Smooth muscle cell (in vitro differentiated cells): ENCODE results near the gene HPCAL1. TPM values are rescaled to one million over a fixed set of nuclear protein-coding genes. Genes with fewer than 3 reads are reported as not detected.

ENCODE experiments used
- DNase-seq: peaks from one replicate; lab custom pipeline; 2025; ENCODE audit not compliant: unreplicated experiment; lab: John Stamatoyannopoulos, UW
- H2AFZ ChIP-seq: fragments of 200-600 bp; sonication (generic); 2 replicates; pipeline ENCODE4 v1.6.0; 2016; ENCODE audit warnings: antibody characterized with exemption, low read depth, mild to moderate bottlenecking
- H3F3A ChIP-seq: fragments of 200-600 bp; sonication (generic); 2 replicates; pipeline ENCODE4 v1.6.0; 2017; ENCODE audit warnings: antibody characterized with exemption, low read depth
- H3K27ac ChIP-seq: fragments of 200-600 bp; sonication (generic); 2 replicates; pipeline ENCODE4 v1.5.1; 2016; ENCODE audit warnings: low read depth, mild to moderate bottlenecking
- H3K27me3 ChIP-seq: fragments of 200-600 bp; sonication (generic); 2 replicates; pipeline ENCODE4 v1.6.1; 2016; ENCODE audit warnings: low read depth, mild to moderate bottlenecking
- H3K36me3 ChIP-seq: fragments of 200-600 bp; sonication (generic); 2 replicates; pipeline ENCODE4 v1.5.1; 2016; ENCODE audit warnings: low read depth
- H3K4me1 ChIP-seq: fragments of 200-600 bp; sonication (generic); 2 replicates; pipeline ENCODE4 v1.5.1; 2016; ENCODE audit warnings: low read depth
- H3K4me2 ChIP-seq: fragments of 200-600 bp; sonication (generic); 2 replicates; pipeline ENCODE4 v1.6.0; 2016; ENCODE audit warnings: mild to moderate bottlenecking
- H3K4me3 ChIP-seq: fragments of 200-600 bp; sonication (generic); 2 replicates; pipeline ENCODE4 v1.5.1; 2016; ENCODE audit warnings: mild to moderate bottlenecking
- H3K79me2 ChIP-seq: fragments of 200-600 bp; sonication (generic); 2 replicates; pipeline ENCODE4 v1.6.0; 2016; ENCODE audit warnings: low read depth, mild to moderate bottlenecking
- H3K9ac ChIP-seq: fragments of 200-600 bp; sonication (generic); 2 replicates; pipeline ENCODE4 v1.6.0; 2016; ENCODE audit warnings: low read depth
- H3K9me3 ChIP-seq: fragments of 200-600 bp; sonication (generic); replicated peaks from 2 replicates; pipeline ENCODE4 v1.5.1; 2016; ENCODE audit warnings: low read depth
- H4K20me1 ChIP-seq: fragments of 200-600 bp; sonication (generic); 2 replicates; pipeline ENCODE4 v1.6.0; 2016; ENCODE audit warnings: low read depth
- WGBS: methylation state at CpG from one replicate; pipeline ENCODE4 v1.1.7; 2016; ENCODE audit warnings: low lambda C conversion rate; 5-methylcytosine and 5-hydroxymethylcytosine counted together
- polyA plus RNA-seq: library from polyadenylated mRNA; unstranded; fragments of >200 nt; fragmentation: Nextera tagmentation; extraction: Ambion mirVana; gene quantifications from 2 replicates; pipeline ENCODE4 v1.2.1, GENCODE V29; 2016
- total RNA-seq: library from RNA; depleted of rRNA; stranded (reverse); fragments of >200 nt; gene quantifications from 2 replicates; pipeline ENCODE4 v1.2.3, GENCODE V29; 2014
- TF ChIP-seq, protein P1 (sequence below): fragments of 200-600 bp; sonication (generic); IDR thresholded peaks from 2 replicates; pipeline ENCODE4 v1.5.1; 2017; ENCODE audit warnings: borderline replicate concordance, mild to moderate bottlenecking, antibody characterized with exemption; ENCODE audit not compliant: insufficient read depth, poor library complexity, severe bottlenecking

The HPCAL1 gene
- total and polyA plus RNA-seq, 2 experiments from 2014 or later = 11.7 to 15.8 TPM

GRCh38 chr2:10465910-10466309 is 163.2 kb downstream of the HPCAL1 start:
- Histone ChIP-seq H2AFZ (no peak overlapping the region), H3K79me2 (no peaks in the 10 kb centered on the region), H3K9me3 (no peaks in the 10 kb centered on the region), H4K20me1 (no peaks in the 10 kb centered on the region), H3F3A (no peaks in the 10 kb centered on the region), H3K27ac (no peak overlapping the region), H3K4me3 (no peak overlapping the region), H3K4me1 (no peaks in the 10 kb centered on the region), H3K4me2 (no peak overlapping the region), H3K27me3 (no peaks in the 10 kb centered on the region), H3K36me3 (no peaks in the 10 kb centered on the region), H3K9ac (no peak overlapping the region)
- 94% methylated on average over 5 of the region's 5 CpGs for WGBS
- TF ChIP-seq, protein P1, sequence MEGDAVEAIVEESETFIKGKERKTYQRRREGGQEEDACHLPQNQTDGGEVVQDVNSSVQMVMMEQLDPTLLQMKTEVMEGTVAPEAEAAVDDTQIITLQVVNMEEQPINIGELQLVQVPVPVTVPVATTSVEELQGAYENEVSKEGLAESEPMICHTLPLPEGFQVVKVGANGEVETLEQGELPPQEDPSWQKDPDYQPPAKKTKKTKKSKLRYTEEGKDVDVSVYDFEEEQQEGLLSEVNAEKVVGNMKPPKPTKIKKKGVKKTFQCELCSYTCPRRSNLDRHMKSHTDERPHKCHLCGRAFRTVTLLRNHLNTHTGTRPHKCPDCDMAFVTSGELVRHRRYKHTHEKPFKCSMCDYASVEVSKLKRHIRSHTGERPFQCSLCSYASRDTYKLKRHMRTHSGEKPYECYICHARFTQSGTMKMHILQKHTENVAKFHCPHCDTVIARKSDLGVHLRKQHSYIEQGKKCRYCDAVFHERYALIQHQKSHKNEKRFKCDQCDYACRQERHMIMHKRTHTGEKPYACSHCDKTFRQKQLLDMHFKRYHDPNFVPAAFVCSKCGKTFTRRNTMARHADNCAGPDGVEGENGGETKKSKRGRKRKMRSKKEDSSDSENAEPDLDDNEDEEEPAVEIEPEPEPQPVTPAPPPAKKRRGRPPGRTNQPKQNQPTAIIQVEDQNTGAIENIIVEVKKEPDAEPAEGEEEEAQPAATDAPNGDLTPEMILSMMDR = no peak
- no peak for DNase-seq

DNA sequence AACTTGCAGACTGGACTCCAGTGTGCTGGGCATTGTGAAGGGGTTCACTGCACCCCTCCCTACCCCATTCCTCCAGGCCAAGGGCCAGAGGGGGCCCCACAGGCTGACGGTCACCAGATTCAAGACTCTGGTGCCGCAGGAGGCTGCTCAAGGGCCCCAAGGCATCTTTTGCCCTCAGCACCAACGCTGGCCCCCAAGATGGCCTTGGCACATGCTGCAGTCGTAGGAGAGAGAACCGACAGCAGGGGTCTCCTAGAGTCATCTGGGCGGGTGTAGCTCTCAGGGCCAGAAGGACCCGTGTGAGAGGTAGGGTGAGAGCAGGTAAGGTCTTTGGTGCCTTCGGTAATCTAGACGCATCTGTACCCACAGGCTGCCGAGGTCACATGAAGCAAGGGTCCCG is 164.1 kb downstream of the HPCAL1 start:
- no peaks in the 10 kb centered on the region for H3K9me3 ChIP-seq
- no peak overlapping the region for H3K4me2 ChIP-seq
- no peaks in the 10 kb centered on the region for H3K4me1 ChIP-seq
- H3F3A ChIP-seq = no peaks in the 10 kb centered on the region
- no peaks in the 10 kb centered on the region for H4K20me1 ChIP-seq
- H3K9ac ChIP-seq = no peak overlapping the region
- H3K4me3 ChIP-seq = no peak overlapping the region
- H2AFZ ChIP-seq = no peak overlapping the region
- TF ChIP-seq, protein P1 = no peak
- H3K79me2 ChIP-seq = no peaks in the 10 kb centered on the region
- H3K27me3 ChIP-seq = no peaks in the 10 kb centered on the region
- no peaks in the 10 kb centered on the region for H3K36me3 ChIP-seq
- H3K27ac ChIP-seq = no peak overlapping the region
- no peak for DNase-seq
- WGBS = 88% methylated on average over 11 of the region's 11 CpGs

DNA sequence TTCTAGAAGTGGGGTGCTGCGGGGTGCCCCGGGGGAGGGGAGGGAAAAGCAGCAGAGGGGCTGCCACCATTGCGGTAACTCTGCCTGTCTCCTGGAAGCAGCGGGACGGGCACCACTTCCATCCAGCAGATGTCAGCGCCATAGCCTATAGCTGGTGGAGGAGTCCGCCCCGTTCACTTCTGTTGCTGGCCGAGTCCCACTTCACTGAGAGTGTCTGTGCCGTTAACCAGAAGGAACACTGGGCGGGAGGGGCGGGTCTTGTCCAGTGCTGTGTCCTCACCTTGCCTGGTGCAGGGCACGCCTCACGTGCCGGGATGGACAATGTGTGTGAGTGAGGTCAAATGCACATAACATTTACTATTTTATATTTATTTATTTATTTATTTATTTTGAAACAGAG is 164.7 kb downstream of the HPCAL1 start:
- Histone ChIP-seq H3K4me1 (no peaks in the 10 kb centered on the region), H3K4me2 (no peak overlapping the region), H3K9me3 (no peaks in the 10 kb centered on the region), H4K20me1 (no peaks in the 10 kb centered on the region), H3K79me2 (no peaks in the 10 kb centered on the region), H2AFZ (no peak overlapping the region), H3K4me3 (no peak overlapping the region), H3K27me3 (no peaks in the 10 kb centered on the region), H3F3A (no peaks in the 10 kb centered on the region), H3K27ac (no peak overlapping the region), H3K36me3 (no peaks in the 10 kb centered on the region), H3K9ac (no peak overlapping the region)
- TF ChIP-seq, protein P1 = no peak
- no peak for DNase-seq
- WGBS = 80% methylated on average over 15 of the region's 15 CpGs

DNA sequence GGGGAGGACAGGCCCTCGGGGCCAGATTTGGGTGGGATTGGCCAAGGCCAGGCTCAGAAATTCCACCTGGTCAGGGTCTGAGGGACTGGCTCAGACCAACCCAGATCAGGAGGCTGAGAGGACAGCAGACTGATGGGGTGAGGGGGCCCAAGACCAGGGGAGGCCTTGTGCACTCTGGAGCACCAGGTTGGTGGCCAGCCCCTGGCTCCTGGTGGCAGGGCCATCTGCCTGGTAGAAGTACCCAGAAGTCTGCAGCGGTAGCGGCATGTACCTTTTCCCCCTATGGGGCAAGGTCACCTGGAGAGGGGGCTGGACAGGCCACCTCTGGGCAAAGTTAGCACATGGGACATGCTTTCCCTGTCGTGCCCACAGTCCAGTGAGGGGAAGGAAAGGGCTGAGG is 166.6 kb downstream of the HPCAL1 start:
- DNase-seq = no peak
- Histone ChIP-seq H3K4me3 (no peak overlapping the region), H4K20me1 (no peaks in the 10 kb centered on the region), H3F3A (no peaks in the 10 kb centered on the region), H2AFZ (no peak overlapping the region), H3K27ac (no peak overlapping the region), H3K27me3 (no peaks in the 10 kb centered on the region), H3K4me2 (no peak overlapping the region), H3K36me3 (no peaks in the 10 kb centered on the region), H3K9me3 (no peaks in the 10 kb centered on the region), H3K79me2 (no peaks in the 10 kb centered on the region), H3K4me1 (no peaks in the 10 kb centered on the region), H3K9ac (no peak overlapping the region)
- 96% methylated on average over 4 of the region's 4 CpGs for WGBS
- TF ChIP-seq, protein P1 = no peak
